HG03469 (cell line): Measurements from ENCODE around the gene CHEK1.

Experiments
- ATAC-seq: cut with Tn5 transposase; IDR thresholded peaks from one replicate; pipeline ENCODE4 v1.9.1; 2021; ENCODE audit warnings: mild to moderate bottlenecking, moderate library complexity, moderate number of reproducible peaks; ENCODE audit not compliant: unreplicated experiment

Gene CHEK1

DNA sequence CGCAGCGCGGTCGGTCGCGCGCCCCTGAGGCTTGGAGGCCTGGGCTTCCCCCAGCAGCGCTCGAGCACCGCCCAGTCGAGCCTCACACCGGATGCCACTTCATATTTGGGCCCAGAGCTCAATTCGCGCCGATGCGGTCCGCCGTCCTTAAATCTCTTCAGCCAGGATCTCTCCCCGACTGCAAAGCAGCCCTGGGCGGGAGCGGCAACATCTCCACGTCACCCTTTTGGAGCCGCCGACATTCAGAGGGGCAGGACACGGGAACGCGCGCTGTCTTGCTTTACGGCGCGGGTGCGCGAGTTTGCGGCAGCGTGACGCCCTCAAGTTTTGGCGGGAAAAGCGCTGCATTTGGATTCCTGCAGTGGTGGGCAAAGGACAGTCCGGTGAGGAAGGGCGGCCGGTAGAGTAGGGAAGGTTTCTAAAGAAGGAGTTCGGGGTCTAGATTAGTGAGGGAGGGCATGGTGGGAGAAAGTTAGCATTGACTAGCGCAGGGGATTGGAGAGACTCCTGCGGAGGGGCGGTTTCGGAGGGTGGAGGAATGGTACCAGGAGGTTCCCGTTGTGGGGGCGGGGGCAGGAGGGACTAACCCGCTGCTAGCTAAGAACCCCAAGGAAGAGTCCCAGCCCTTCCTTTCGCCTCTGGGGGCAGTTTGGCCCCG lies 796 bp downstream of the CHEK1 start:
- ATAC-seq = peak; percentile 61

DNA sequence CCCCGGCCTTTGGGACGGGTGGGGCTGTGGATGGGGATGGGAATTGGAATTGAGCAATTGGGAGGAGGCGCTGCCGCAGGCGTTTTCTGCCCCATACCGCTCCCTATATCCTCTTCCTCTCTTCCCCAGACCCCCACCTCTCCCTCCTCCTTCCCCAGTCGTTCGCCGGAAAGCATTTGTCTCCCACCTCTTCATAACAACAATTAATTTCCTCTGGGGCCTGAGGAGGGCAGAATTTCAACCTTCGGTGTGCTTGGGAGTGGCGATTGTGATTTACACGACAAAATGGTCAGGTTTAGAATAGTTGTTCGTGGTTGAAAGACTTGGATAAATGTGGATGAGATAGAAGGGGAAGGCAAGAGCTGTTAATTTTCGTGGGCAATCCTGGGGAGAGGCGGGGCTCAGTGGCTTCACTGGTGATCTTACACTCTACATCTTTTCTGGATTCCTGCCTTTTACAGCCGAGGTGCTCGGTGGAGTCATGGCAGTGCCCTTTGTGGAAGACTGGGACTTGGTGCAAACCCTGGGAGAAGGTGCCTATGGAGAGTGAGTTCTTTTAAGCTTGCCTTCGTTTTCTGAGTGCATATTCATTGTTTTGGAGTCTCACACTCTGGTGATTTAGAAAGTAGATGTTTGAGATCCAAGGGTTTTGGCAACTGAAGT lies 1.5 kb downstream of the CHEK1 start:
- peak; percentile 18 for ATAC-seq

DNA sequence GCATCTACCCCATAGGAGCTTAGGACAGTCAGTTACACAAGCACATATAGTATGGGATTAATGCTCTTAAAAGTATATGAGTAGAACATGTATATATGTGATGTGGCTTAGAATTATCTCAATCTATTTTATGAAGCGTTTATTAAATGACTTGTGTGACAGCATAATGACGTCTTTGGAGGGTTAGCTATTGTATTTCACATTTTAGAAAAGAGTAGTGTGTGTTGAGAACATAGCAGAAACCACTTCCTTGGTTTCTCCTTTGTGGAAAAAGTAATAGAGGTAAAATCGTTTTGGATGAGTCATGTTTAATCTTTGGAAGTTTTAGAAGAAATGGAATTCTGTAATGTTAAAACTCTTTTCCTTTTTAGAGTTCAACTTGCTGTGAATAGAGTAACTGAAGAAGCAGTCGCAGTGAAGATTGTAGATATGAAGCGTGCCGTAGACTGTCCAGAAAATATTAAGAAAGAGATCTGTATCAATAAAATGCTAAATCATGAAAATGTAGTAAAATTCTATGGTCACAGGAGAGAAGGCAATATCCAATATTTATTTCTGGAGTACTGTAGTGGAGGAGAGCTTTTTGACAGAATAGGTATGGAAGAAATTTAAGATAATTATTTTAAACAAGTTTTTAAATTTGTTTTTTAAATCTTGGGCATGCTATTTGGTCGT lies 2.4 kb downstream of the CHEK1 start:
- no peak for ATAC-seq

DNA sequence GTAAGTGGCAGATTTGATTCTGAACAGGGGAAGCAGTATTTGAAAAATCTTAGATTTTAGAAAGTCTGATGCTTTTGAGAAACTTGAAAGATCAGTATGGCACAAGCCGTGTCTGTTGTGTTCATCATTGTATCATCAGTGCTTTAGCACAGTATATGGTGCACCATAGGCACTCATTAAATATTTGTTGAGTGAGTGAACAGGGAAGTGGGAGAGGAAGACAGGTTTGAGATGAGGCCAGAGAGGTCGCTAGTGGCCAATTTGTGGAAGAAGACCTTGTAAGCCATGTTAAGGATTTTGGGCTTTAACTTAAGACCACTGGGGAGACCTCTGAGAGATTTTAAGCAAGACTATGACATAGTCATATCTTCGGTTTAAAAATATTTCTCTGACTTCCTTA lies 12.9 kb downstream of the CHEK1 start:
- ATAC-seq = no peak

DNA sequence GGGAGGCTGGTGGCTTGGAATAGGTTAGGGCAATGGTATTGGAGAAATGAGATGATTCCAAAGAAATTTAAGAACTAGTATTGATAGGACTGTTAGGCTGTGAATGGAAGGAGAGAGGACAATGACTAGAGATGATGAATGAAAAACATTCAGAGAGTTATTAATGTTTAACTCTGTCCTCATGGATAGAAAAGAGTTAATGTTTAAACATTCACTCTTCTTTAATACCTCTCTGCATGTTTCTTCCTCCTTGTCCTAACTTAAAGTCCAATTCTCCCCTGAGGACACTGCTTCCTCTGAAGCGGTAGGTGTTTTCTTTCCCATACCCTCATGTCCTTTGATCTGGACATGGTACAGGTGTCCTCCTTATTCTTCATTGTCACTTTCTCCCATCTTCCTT lies 13.4 kb downstream of the CHEK1 start:
- ATAC-seq = no peak

DNA sequence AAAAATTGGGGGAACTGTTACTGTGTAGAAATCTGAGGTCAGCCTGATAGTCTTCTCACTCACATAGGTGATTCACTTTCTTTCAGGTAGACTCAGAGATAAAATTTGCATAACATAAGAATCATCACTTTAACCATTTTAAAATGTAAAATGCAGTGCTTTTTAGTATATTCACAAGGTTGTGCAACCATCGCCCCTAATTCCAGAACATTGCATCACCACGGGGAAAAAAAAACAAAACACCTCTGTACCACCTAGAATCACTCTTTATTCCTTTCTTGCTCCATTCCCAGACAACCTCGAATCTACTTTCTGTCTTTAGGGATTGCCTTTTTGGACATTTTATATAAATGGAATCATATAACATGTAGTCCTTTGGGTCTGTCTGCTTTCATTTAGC lies 20.9 kb downstream of the CHEK1 start:
- ATAC-seq = no peak

DNA sequence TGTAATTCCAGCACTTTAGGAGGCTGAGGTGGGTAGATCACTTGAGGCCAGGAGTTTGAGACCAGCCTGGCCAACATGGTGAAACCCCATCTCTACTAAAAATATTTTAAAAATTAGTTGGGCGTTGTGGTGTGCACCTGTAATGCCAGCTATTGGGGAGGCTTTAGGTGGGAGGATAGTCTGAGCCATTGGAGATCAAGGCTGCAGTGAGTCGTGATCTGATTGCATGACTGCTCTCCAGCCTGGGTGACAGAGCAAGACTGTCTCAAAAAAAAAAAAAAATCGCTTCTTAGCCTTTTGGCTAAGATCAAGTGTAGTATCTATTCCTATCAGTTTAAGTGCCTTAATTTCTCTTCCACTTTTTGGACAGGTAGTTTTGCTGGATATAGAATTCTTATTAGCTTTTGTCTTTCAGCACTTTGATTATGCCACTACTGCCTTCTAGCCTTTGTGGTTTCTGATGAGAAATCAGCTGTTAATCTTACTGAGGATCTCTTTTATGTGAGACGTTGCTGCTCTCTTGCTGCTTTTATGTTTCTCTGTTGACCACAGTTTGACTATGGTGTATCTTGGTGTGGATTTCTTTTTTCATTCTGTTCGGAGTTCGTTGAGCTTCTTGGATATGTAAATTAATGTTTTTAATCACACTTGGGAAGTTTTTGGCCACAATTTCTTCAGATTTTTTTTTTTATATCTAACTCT lies 24.7 kb downstream of the CHEK1 start:
- ATAC-seq = no peak

DNA sequence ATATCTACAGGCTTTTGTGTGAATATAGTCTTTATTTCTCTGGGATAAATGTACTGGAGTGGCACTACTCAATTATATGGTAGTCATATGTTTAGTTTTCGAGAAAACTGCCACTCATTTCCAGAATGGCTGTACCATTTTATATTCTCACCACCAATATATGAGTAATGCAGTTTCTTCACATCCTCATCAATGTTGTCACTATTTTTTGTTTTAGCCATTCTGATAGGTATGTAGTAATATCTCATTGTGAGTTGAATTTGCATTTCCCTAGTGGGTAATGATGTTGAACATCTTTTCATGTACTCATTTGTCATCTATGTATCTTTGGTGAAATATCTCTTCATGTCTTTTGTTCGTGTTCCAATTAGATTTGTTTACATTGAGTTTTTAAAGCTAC lies 37.7 kb downstream of the CHEK1 start:
- ATAC-seq = no peak

DNA sequence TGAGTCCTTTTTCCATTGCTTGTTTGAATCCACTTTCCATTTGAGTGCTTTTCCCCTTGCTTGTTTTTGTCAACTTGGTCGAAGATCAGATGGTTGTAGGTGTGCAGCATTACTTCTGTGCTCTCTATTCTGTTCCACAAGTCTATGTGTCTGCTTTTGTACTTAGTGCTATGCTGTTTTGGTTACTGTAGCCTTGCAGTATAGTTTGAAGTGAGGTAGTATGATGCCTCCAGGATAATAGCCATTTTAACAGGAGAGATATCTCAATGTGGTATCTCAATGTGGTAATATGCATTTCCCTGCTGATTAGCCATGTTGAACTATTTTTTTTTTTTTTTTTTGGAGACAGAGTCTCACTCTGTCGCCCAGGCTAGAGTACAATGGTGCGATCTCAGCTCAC lies 38.9 kb downstream of the CHEK1 start:
- ATAC-seq = no peak

DNA sequence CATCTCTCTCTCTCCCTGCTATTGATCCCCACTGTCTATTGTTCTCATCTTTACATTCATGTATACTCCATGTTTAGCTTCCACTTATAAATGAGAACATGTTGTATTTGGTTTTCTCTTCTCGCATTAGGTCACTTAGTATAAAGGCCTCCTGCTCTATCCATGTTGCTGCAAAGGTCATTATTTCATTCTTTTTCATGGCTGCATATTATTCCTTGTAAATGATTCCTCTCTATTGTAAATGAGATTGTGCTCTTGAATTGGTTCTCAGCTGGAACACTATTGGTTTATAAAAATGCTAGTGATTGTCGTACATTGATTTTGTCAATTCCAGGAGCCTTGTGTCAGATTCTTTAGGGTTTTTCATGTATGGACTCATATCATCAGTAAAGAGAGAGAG lies 42.2 kb downstream of the CHEK1 start:
- ATAC-seq = no peak

DNA sequence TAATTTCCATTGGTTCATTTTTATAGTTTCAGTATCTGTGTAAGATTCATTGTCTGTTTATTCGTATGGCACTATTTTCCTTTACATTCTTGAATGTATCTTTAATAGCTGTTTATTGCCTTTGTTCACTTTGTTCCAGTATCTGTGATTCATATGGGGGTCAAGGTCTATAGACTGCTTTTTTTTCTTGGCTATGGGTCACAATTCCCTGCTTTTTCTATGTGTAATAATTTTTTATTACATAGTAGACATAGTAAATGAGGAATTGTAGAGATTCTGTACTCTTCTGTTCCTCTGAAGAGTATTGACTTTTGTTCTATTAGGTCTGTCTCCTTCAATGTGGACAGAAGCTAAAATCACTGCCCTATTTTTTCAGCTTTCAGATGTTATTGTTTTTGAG lies 45.2 kb downstream of the CHEK1 start:
- no peak for ATAC-seq

DNA sequence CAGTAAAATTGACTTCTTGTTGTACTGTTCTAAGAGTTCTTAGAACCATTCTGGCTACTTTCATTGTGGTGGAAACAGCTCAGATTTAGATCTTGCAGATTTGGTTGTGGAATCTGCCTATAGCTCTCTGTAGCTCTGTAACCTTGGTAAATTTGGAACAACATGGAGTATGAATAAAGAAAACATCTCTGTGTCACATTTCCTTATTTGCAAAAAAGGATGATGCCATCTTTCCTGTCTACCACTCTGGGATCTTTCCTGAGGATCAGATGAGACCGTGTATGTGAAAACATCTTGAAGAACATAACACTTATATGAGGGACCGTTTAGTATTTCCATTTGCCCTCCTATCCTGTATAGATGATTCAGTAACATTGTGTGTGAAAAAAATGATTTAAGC lies 46.6 kb downstream of the CHEK1 start:
- ATAC-seq = no peak

DNA sequence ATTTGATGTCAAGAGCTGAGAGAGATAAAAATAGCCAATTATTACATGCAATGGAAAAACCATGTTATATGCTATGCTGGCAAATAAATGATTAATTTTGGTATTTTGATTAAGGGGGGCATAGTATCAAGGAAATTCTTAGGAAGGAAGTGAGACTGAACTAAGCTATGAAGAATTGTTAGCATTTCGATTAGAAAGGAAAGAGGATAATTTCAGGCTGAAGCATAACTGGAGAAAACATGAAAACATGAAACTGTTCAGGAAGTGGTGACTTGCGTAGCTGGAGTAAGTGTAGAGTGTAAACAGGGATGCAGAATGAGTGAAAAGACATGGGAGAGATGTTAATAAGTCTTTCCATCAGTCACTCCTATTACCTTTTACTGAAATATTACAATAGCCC lies 49.2 kb downstream of the CHEK1 start:
- no peak for ATAC-seq

DNA sequence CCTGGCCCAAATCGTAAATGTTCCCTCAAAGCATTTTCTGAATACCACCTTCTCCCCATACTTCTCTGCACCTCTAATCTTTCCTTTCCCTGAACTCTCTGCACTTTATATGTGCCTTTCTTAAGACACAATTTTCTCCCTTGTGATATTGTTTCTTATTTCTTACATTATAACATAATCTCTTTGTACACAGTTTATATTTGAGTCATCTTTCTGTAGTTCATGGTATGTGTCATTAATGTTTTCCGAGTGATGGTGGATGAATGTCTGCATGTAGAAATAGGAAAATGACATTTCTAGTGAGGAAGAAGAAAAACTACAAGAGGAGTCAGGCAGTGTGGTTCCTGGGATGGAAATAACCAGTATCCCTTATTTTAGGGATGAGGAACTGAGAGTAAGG lies 50.2 kb downstream of the CHEK1 start:
- no peak for ATAC-seq

DNA sequence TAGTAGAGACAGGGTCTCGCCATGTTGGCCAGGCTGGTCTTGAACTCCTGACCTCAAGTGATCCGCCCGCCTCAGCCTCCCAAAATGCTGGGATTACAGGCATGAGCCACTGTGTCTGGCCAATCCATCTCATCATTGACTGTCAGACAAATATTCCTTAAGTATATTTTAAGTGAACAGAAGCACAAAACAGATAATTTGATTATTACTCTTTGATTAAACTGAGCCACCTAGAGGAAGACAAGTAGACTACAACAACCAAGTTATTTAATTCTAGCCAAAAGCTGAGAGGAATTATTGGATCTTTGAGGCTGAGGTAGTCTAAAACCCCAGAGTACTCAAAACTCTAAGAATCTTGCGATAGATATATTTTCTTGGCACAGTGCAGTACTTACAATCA lies 54.4 kb downstream of the CHEK1 start:
- no peak for ATAC-seq

DNA sequence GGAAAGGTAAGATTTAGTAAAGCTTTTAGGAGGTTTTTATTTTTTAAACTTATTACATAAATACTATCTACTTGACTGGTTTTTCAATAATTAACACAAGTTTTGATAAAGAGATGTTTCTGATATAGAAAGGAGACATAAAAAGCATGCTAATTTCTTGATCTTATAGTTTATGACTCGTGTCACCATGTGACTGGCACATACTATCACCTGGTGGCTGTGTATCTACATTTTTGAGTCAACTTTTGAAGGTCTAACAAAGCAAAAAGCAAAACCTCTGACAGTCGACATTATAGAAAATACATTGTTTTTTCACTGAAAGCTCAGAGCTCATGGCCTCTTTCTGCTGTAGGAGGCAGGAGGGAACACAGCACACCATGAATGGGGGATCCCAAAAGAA lies 54.9 kb downstream of the CHEK1 start:
- no peak for ATAC-seq

DNA sequence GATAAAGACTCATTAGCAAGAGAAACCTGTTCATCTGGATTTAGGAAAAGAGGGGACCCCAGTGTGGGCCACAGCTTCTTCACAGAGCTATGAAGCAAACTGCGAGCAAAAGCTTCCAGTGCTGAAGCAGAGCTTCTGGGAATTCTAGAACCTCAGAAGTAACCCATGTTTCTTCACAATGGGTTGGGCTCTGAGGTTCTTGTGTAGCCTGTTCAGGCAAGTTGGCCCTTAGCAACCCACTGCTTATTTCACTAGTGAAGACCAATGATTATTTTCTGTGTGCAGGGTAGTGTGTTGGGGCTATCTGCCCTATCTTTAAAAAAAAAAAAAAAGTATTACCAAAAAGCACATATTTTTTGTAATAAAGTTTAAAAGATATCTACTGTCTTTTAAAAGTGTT lies 55.8 kb downstream of the CHEK1 start, which contains the start of gene ACRV1:
ACRV1 (minus strand) TSS at position 101 of the 400 bp plus-strand sequence; CDS start at position 34, 67 bp downstream.
- no peak for ATAC-seq

DNA sequence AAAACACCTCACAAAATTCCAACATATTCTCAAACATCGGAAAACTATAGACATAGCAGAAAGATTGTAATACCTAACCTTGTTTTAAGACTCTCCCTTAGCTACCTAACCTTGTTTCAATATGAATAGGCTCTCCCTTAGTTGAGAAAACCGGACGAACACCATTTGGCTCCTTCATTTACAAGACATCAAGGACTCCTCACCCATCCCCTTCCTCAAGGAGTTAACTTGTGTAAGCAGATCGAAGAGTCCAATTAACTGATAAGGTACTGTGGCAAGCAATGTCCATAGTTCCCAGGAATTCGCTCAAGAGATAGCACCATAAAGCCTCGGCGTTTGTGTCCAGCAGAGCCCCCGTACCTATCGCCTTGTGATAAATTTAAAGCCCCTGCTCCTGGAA lies 60.3 kb downstream of the CHEK1 start:
- ATAC-seq = no peak

DNA sequence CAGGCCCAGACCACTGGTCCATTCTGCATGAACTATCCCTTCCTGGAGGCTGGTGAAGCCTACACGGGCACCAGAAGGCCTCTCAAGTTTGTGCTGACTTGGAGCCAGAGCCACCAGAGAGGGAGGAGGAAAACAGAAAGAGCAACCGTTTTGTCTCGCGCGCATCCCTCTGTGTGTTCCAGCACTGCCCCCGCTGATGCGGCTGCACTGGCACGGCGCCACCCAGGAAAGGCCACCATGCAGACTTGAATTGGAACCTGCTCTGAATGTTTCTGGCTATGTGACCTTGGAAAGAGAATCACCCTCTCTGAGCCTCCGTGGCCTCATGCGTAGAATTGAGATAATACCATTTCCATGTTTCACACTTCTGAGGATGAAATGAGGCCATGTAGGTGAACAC lies 63.1 kb downstream of the CHEK1 start:
- ATAC-seq = no peak

DNA sequence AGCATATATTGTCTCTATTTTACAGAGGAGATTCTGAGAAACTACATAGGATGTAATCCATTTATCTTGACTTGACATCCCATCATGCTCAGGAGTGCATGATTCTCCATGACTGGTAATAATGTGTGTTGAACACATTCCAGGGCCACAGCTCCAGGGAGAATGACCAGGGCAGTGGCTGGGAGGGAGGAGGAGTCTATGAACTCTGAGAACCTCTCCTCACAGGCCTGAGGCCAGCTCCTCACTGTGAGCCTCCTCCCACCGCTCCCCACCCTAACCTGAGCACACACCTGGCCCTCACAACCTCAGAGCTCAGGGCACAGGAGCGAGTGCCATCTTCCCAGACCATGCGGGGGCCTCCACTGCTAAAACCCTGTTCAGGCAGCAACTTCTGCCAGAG lies 63.7 kb downstream of the CHEK1 start:
- no peak for ATAC-seq

DNA sequence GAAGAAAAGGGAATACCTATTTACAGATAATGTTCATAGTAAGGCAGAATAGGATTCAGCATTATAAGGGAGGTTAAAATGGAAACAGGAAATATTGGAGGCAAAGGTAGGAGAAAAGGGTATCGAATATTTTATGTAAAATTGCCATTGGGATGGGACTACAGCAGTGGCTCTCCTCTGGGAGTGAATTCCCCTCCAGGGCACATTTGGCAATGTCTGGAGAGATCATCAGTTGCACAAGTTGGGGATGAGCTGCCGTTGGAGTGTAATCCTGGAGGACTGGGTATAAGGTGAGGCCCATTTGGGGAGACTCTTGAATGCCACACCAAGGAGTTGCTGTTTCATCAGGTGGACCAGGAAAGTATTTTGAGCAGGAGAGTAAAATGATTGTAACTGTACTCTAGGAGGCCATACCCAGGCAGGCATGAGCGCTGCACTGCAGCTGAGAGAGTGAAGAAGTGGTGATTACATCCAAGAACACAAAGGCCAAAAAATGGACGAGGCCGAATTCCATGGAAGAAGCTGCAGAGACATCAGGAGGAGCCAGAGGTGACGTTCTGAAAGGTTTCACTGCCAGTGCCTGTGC lies 64.4 kb downstream of the CHEK1 start:
- no peak for ATAC-seq
